Muscle of arm (tissue), 12 donors: ENCODE results near the gene SLC35F3. TPM values are rescaled to one million over a fixed set of nuclear protein-coding genes. Genes with fewer than 3 reads are reported as not detected.
"Not testable (repeated sequence)": the region's sequence is repeated elsewhere in the genome, so short reads cannot be mapped to it uniquely, and the experiment has no call there.

Experiments used
- DNase-seq: peaks from one replicate; pipeline ENCODE4 v3.0.0-alpha.2; 2013
- polyA plus RNA-seq, 12 donors: library from polyadenylated mRNA; unstranded; fragments of 120-200 nt; gene quantifications; one replicate each; pipeline ENCODE4 v1.2.1, GENCODE V29; 2013; ENCODE audit not compliant: insufficient read length in 12 of 12

The SLC35F3 gene
- polyA plus RNA-seq, 12 donors = 0.30 to 0.93 (median 0.47) TPM; not detected in 2

DNA sequence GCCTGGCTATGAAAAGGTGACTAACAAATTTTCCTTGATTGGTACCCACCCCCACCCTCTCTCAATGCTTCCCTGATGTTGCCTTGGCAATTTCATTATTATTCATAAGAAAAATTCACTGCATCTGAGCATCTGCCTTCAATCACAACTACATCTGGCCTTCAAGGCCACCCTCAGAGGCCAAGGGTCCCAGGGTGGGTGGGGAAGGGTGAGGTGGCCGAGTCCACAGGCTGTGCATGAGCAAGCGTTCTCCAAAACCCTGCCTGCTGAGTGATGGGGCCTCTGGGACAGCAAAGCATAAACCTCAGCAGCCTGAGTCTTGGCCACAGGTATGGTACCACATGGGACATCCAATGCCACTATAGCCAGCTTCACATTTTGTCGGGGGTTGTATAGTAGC, 198.7 kb downstream of the SLC35F3 start:
- no peak for DNase-seq

DNA sequence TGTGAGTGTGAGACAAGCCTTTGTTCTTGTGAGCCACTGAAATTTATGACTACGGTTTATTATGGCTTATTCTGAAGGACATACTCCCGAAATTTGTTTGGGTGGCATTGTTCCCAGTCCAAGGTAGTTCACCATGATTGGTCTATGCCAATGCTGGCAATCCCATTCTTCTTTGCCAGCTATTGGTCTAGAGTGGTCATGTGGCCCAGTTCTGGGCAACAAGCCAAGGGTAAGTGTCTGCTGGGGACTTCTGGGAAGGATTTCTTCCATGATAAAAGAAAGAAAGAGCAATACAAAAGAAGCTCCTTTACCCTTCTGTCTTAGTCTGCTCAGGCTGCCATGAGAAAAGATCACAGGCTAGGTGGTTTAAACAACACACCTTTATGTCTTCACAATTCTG, 201.6 kb downstream of the SLC35F3 start:
- DNase-seq = no peak

DNA sequence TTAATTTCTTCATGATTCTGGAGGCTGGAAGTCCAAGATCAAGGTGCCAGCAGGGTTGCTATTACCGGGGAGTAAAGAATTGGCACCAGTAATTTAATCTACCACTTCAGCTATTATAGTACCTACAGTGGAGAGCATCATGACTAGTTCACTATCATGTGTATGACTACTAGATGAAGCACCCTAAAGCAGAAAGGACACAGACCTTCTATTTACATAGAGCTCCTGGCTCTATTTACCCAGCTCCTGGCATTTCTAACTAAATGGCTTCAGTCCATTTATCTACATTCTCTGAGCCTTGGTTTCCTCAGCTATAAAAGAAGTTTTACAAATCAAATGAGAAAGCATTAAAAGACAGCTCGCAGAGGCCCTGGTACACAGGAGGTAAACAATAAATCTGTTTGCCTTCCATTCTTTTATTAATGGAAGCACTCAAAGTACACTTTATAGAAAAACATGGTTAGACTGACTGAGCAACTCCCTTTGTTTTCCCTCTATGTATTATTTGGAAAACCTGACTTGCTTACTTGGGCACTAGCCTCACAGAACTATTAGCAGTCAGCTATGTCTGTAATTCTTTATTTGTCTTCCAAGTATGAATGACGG, 203.0 kb downstream of the SLC35F3 start:
- no peak for DNase-seq

DNA sequence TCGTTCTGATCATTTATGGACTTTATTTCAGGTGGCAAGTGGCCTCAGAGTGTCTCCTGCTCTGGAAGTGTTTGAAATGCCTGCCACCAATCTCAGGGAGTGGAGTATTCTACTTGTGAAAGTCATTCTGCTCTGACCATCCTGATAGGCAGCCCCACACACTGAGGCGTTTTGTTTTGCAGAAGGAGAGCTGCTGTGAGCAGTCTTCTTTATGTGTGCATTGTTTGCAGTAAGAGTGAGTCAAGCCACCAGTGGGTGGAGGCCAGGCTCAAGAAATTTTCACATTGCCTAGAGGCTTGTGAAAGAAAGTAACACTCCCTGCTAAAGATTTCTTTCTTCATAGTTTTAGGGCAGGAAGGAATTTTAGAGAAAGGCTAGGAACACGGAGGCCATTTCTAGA, 204.4 kb downstream of the SLC35F3 start:
- no peak for DNase-seq

DNA sequence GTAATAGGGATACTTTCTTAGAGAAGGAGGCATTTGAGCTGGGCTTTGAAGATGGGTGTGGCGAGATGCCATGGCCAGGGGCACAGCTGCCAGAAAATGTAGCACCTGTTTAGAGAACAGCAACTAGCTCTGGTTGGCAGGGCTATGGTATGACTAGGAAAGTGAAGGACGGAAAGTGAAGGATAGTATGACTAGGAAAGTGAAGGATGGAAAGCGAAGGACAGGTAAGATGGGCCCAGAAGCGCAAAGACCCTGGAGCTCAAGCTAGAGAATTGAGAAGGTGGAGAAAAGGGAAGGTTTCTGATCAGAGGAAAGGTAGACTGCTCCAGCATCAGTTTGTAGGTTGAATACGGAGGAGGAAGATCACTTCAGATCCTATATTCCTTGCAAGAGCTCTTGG, 205.4 kb downstream of the SLC35F3 start:
- no peak for DNase-seq

DNA sequence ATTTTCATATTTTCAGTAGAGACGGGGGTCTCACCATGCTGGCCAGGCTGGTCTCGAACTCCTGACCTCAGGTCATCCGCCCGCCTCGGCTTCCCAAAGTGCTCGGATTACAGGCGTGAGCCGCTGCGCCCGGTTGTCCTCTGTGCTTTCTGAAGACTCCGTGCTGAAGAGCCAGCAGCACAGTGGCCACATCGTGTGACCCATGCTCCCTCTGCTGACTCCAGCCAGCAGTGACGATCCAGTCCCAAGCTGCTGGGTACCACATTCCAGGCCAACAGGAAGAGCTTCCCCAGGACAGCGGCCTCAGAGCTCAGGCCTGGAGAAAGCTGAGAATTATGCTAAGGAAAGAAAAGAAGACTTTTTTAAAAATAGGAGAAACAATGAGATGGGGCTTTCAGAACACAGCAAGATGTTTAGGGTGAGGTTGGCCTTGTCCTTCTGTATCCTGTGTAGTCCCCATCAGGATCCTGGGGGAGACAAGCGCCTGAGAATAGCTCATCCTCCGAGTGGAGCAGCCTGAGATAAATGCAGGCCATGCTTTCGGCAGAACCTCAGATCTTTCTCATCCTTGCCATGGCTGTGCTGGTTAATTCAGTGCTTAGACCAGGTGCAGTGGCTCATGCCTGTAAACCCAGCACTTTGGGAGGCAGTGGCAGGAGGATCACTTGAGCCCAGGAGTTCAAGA, 207.1 kb downstream of the SLC35F3 start:
- DNase-seq = no peak

DNA sequence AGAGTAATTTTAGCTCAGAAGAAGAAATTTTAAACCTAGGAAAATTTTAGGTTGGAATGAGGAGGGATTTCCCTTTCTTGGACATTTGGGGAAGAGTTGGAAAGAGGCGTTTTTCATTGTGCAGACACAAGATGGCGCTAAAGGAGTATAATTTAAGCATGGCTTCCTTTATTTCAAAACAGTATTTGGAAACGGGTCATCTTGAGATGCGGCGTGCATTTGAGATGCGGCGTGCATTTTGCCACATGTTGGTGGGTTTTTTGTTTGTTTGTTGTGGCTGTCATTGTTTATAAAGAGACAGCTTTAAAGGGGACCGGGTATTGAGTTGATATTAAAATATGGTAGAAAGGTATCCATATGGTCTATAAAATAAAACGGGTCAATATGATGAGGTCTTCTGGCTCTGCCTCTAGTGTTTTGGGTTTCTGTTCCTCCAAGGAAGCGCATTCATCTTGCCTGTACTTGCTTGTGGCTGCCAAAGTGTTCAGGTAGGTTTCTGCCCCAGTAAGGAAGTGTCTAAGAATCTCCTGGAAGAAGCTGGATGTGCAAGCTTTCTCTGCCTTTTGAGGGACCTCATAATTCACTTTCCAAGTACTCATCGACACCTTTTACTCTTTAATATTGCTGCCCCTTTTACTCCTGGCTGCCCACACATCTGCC, 210.3 kb downstream of the SLC35F3 start:
- DNase-seq = peak; percentile 75

DNA sequence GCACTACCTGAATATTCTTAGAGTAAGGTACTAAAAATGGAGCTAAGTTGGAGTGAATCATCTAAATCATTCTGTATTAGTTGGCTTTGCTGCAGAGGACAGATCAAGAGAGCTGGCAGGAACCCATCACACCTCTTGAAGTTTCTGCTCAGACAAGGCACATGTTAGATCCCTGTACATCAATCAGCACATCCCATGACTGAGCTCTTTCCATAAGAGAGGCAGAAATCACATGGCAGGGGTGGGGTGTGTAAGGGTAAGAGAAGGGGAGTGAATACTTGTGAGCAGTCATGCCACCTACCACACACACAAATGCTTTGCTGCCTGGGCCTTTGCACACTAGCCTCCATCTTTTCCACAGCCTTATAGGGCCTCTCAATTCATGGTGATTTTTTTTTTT, 214.4 kb downstream of the SLC35F3 start:
- DNase-seq = no peak

DNA sequence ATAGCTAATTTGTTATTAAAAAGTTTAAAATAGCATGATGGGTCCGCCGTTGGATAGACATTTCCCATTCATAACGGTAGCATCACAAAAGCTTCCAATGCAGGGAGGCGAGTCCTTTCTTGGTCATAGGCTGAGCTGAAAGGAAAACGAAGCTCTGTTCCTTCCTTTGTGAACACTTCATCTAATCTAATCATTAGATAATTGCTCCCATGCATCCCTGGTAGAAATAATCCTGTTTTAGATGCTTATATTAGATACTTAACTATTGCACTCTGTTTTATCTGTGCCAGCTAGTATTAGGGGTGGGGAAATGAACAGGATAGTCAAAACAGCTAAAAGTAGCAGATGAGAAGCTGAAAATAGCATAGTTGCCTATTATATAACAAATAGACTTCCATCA, 215.0 kb downstream of the SLC35F3 start:
- DNase-seq = no peak

DNA sequence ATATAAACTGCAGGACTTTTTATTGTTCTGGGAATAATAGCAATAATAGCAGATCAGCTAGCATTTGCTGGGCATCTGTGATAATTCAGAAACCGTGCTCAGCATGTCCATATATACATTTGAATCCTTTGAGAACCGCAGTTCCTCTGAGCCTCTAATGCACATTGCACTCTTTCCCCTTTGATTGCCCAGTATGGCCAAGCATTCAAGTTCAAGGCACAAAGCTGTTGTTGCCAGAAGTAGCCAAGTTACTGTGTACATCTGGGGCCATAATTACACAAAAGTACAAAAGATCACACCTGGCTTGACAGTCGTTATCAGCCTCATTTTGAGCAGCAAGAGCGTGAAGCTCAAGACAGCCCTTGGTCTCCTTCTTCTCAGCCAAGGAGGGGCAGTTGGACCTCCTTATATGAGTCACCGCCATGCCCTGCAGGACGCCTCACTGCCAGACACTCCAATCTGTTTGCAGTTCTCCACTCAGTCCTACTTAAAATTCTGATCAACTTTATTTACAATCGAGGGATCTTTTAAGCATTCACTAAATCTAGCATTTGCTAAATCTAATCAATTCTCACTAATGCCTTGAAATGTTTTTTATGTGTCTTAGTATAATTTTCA, 216.0 kb downstream of the SLC35F3 start:
- DNase-seq = no peak

DNA sequence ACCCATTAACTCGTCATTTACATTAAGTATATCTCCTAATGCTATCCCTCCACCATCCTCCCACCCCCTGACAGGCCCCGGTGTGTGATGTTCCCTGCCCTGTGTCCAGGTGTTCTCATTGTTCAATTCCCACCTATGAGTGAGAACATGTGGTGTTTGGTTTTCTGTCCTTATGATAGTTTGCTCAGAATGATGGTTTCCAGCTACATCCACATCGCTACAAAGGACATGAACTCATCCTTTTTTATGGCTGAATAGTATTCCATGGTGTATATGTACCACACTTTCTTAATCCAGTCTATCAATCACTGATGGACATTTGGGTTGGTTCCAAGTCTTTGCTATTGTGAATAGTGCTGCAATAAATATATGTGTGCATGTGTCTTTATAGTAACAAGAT, 217.2 kb downstream of the SLC35F3 start:
- DNase-seq = not testable (repeated sequence)

DNA sequence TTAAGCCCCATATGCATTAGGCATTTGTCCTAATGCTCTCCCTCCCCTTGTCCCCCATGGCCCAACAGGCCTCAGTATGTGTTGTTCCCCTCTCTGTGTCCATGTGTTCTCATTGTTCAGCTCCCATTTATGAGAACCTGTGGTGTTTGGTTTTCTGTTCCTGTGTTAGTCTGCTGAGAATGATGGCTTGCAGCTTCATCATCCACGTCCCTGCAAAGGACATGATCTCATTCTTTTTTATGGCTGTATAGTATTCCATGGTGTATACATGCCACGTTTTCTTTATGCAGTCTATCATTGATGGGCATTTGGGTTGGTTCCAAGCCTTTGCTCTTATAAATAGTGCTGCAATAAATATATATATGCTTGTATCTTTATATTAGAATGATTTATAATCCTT, 218.1 kb downstream of the SLC35F3 start:
- not testable (repeated sequence) for DNase-seq

DNA sequence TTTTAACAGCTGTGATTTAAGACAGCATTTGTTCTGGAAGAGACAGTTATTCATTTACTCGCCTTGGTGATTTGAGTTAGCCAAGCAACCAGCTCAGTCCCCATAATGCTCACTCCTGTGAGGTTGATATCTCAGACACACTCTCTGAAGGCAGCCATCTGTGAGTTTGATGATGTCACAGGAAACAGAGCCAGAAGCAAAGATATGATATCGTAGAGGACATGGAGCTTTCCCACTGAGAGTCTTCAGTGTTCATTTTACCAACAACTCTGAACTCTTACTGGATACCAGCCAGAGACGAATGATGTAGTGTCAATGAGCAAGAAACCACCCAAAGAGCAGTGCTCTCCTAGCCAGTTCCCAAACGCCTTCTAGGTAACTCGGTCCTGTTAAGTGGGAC, 219.4 kb downstream of the SLC35F3 start:
- no peak for DNase-seq

DNA sequence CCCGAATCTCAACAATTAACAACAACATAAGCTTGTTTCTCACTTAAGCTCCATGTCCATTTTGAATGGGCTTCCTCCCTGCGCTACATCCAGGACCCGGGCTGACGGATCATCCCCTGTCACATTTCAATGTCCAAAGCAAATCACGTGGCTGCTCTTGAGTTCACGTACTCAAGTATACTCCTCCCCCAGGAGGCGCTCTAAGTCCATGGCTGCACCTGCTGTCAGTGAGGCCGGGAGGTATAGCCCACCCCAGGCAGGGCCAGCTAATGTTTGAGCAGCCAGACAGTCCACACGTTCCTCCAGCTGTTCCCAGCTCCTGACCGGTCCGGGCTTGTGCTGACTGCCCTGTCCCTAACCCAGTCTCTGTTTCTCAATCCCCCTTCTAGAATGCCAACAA, 220.8 kb downstream of the SLC35F3 start:
- DNase-seq = no peak

DNA sequence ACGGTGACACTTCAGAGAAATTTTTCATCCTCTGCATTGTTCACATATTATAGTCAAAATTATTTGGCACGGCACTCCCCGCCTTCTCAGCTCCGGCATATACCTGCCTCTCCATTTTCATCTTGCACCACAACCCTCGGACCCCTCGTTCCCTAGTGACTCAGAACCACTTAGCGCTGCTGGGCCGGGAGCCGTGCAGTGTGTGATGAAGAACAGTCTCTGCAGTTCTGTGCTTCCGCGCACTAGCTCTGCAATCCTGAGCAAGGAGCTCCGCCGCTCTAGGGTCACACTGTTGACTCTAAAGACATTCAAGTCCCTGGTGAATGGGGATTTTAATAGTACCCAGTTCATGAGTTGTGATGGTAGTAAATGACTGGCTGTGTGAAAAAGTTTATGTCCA, 221.2 kb downstream of the SLC35F3 start:
- no peak for DNase-seq

DNA sequence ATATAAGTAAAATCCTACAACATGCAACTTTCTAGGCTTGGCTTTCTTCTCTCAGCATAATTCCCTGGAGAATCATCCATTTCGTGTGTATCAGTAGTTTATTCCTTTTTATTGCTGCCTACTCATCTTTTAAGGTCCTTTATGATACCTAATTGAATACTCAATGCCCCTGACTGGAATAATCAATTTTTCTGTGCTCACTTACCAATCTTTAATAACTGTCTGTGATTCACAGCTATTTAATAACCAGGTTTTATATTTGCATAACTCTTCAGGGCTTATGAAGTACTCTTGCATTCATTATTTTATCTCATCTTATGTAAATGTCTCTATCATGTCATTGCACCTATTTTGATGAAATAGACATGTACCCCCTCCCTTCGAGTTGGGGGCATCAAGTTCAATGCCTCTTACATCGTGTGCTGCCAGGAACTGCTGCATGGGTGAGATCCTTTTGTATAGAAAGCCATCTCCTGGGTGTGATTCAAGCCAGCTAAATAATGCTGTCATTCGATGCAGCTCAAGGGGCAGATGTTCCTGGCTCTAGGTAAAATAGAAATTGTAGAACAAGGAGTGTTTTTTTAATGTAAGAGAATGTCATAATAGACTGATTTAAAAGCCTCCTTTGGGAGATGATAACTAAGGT, 222.7 kb downstream of the SLC35F3 start:
- DNase-seq = no peak

DNA sequence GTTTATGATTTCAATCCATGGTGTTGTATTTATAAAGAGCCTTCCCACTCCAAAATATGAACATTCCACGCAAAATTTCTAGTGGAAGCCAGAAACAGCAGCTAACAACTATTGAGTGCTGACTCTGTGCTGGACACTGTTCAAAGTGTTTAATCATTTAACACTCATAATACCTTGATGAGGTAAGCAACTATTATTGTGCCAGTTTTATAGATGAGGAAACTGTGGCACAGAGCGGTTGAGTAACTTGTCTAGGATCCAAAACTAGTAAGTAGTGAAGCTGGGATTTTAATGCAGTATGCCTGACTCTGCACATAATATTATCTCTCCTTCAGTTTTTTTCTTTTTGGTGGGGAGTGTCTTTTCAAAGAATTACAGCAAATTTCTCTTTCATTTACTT, 228.3 kb downstream of the SLC35F3 start:
- no peak for DNase-seq

DNA sequence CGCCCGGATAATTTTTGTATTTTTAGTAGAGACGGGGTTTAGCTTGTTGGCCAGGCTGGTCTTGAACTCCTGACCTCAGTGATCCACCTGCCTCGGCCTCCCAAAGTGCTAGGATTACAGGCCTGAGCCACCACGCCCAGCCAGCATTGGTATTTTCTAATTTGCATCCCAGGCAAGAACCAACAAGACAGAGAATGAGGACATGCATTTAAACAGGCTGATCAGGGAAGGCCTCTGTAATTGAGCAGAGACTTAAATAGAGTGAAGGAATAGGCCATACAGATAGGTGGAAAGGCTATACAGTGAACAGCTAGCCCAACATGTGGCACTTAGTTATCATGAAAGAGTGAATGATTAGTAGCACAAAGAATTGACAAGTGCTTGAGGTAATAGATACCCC, 230.4 kb downstream of the SLC35F3 start:
- no peak for DNase-seq

DNA sequence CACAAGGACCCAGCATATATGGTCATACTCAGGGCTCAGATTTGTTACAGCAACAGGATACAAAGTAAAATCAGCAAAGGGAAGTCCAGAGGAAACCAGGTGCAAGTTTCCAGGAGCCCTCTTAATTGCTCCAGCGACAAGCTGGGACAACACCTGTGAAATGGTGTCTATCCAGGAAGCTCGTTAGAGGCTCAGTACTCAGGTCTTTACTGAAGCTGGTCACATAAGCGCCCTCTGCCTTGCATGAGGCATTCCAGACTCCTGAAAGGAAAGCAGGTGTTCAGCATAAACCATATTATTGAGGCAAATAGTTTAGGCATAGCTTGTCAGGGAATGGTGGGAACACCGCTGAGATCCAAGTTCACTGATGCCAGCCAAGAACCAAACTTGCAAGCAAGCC, 231.0 kb downstream of the SLC35F3 start:
- DNase-seq = no peak

DNA sequence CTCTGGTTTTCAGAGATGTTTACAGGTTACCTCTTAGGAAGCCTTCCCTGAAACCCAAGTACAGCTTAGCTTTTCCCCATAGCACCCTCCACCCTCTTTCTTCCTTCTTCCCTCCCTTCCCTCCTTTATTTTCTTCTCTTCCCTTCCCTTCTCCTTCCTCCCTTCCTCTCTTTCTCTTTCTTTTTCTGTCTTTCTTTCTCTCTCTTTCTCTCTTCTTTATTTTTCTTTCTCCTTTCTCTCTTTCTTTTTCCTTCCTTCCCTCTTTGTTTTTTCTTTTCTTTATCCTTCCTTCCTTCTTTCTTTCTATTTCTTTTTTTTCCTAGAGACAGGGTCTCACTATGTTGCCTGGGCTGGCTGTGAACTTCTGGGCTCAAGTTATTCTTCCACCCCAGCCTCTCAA, 231.6 kb downstream of the SLC35F3 start:
- no peak for DNase-seq

DNA sequence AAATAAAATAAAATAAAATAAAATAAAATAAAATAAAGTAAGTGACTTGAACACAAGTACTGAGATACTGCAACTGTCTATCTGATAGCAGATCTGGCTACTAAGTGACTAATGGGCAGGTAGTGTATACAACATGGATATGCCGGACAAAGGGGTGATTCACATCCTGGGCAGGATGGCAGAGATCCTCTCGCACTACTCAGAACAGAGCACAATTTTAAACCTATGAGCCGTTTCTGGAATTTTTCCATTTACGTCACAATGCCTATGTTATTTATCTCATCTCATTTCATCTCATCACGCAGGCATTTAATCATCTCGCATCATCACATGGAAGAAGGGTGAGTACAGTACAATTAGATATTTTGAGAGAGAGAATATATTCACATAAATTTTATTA, 235.5 kb downstream of the SLC35F3 start:
- no peak for DNase-seq

DNA sequence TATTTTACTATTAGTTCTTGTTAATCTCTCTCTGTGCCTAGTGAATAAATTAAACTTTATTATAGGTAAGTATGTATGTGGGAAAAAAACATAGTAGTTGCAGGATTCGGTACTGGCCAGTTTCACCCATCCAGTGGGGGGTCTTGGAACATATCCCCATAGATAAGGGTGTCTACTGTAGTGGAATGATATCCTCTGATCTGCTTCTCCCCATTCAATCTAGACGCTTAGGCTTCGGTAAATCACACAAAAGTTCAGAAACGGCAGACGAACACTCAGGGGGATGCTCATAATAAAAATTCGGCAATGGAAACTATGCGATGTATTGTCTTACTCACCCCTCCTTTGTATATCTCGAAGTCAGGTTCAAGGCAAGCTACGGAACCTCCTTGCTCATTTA, 235.9 kb downstream of the SLC35F3 start:
- DNase-seq = no peak

DNA sequence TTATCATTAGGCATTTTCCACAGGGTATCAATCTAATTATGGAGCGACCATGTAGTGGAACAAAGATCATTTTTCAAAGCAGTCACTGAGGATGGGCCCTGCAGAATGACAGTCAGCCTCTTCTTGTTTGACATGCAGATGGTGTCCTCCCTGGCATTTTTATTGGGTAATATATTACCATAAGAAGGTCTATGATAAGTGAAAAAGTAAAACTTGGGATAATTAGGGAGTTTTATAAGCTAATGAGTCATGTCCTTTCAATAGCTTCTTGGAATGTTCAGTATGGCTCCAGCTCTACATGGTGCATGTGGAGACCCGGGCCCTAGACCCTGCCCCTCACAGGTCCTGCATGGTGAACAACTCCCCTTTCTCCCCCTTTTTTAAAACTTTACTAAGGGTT, 236.5 kb downstream of the SLC35F3 start:
- DNase-seq = no peak
